Peyer's patch (tissue), 4 donors: ENCODE results near the gene SYN1. TPM values are rescaled to one million over a fixed set of nuclear protein-coding genes. Genes with fewer than 3 reads are reported as not detected.

Experiments used
- DNase-seq, 3 donors: peaks; one replicate each; pipeline ENCODE4 v3.0.0-alpha.2; 2017 to 2019
- H3K27ac ChIP-seq, 4 donors: fragments of 200-600 bp; sonication (generic); one replicate each; pipeline ENCODE4 v1.5.1; 2016 to 2019
- H3K27me3 ChIP-seq, 2 donors: fragments of 200-600 bp; sonication (generic); one replicate each; pipeline ENCODE4 v1.5.1; 2019
- H3K36me3 ChIP-seq, 3 donors: fragments of 200-600 bp; sonication (generic); one replicate each; pipeline ENCODE4 v1.5.1; 2016 to 2019
- H3K4me1 ChIP-seq, 4 donors: fragments of 200-600 bp; sonication (generic); one replicate each; pipeline ENCODE4 v1.5.1; 2016 to 2019
- H3K4me3 ChIP-seq, 4 donors: fragments of 200-600 bp; sonication (generic); 1 replicate in 3 of 4; 2 replicates in 1 of 4; pipeline ENCODE4 v1.5.1; 2016 to 2019; ENCODE audit warnings: mild to moderate bottlenecking in 1 of 4
- H3K9me3 ChIP-seq, 4 donors: fragments of 200-600 bp; sonication (generic); one replicate each; pipeline ENCODE4 v1.5.1; 2016 to 2019; ENCODE audit warnings: mild to moderate bottlenecking in 1 of 4
- CTCF ChIP-seq, 6 experiments: fragments of 450-650 bp in 4 of 6; fragments of 200-600 bp in 2 of 6; sonication (generic) in 1 of 6; IDR thresholded peaks; one replicate each; pipeline ENCODE4 v1.5.1; 2017 to 2019; ENCODE audit warnings: antibody characterized with exemption in 6 of 6, mild to moderate bottlenecking in 3 of 6, moderate library complexity in 1 of 6
- POLR2A ChIP-seq, 2 donors: fragments of 450-650 bp; IDR thresholded peaks; one replicate each; pipeline ENCODE4 v1.5.1; 2017; ENCODE audit warnings: antibody characterized with exemption in 2 of 2, mild to moderate bottlenecking in 2 of 2, moderate library complexity in 2 of 2
- total RNA-seq, 4 donors: library from RNA; depleted of rRNA; stranded (reverse); fragments of >200 nt; gene quantifications; one replicate each; pipeline ENCODE4 v1.1.0, GENCODE V29; 2016

The SYN1 gene
- total RNA-seq, 4 donors from 2014 or later = 0.67 TPM; not detected in 3

- TF ChIP-seq POLR2A (IDR thresholded peaks at IDR 0.05) = no peak
- TF ChIP-seq CTCF (IDR thresholded peaks at IDR 0.05) = peak in 2 of 6 experiments; percentile 15 to 31
- H3K36me3 ChIP-seq = peaks cover 0 to 24% (median 0%) of the 10 kb centered on the region in 3 donors
- DNase-seq = no peak
- H3K9me3 ChIP-seq = no peaks in the 10 kb centered on the region
- H3K27ac ChIP-seq = no peak overlapping the region
- no peak overlapping the region for H3K4me3 ChIP-seq
- no peaks in the 10 kb centered on the region for H3K27me3 ChIP-seq
- H3K4me1 ChIP-seq = peaks cover 0 to 4% (median 0%) of the 10 kb centered on the region in 4 donors
Observed at GRCh38 chrX:47643926-47644325, 24.3 kb upstream of the SYN1 start.

- Histone ChIP-seq H3K9me3 (no peaks in the 10 kb centered on the region), H3K27ac (no peak overlapping the region), H3K27me3 (no peaks in the 10 kb centered on the region), H3K4me1 (no peaks in the 10 kb centered on the region), H3K4me3 (no peak overlapping the region), H3K36me3 (peaks cover 0 to 46% (median 0%) of the 10 kb centered on the region in 3 donors)
- no peak for DNase-seq
- TF ChIP-seq CTCF (IDR thresholded peaks at IDR 0.05) (no peak), POLR2A (IDR thresholded peaks at IDR 0.05) (no peak)
Observed at GRCh38 chrX:47638816-47639215, 19.2 kb upstream of the SYN1 start.

- Histone ChIP-seq H3K4me1 (no peaks in the 10 kb centered on the region), H3K27ac (no peak overlapping the region), H3K27me3 (no peaks in the 10 kb centered on the region), H3K9me3 (no peaks in the 10 kb centered on the region), H3K4me3 (peak overlapping the region in 1 of 4 donors; percentile 26), H3K36me3 (peaks cover 0 to 46% (median 0%) of the 10 kb centered on the region in 3 donors)
- TF ChIP-seq POLR2A (IDR thresholded peaks at IDR 0.05) (no peak), CTCF (IDR thresholded peaks at IDR 0.05) (no peak)
- DNase-seq = no peak
Observed at GRCh38 chrX:47637546-47638195, 18.0 kb upstream of the SYN1 start.

- TF ChIP-seq CTCF (IDR thresholded peaks at IDR 0.05) = no peak
- no peak for TF ChIP-seq POLR2A (IDR thresholded peaks at IDR 0.05)
- DNase-seq = no peak
- Histone ChIP-seq H3K27me3 (no peaks in the 10 kb centered on the region), H3K4me1 (no peaks in the 10 kb centered on the region), H3K4me3 (no peak overlapping the region), H3K36me3 (peaks cover 0 to 31% (median 0%) of the 10 kb centered on the region in 3 donors), H3K27ac (no peak overlapping the region), H3K9me3 (no peaks in the 10 kb centered on the region)
Observed at GRCh38 chrX:47634871-47635575, 15.4 kb upstream of the SYN1 start.

GRCh38 chrX:47633689-47634590 lies 14.3 kb upstream of the SYN1 start:
- Histone ChIP-seq H3K36me3 (peaks cover 0 to 22% (median 0%) of the 10 kb centered on the region in 3 donors), H3K9me3 (no peaks in the 10 kb centered on the region), H3K4me1 (no peaks in the 10 kb centered on the region), H3K27ac (no peak overlapping the region), H3K4me3 (no peak overlapping the region), H3K27me3 (no peaks in the 10 kb centered on the region)
- TF ChIP-seq CTCF (IDR thresholded peaks at IDR 0.05) (no peak), POLR2A (IDR thresholded peaks at IDR 0.05) (no peak)
- DNase-seq = no peak
